Fibroblast of lung (primary cell): ENCODE data around the gene VTI1A. TPM values are rescaled to one million over a fixed set of nuclear protein-coding genes. Genes with fewer than 3 reads are reported as not detected.
A peak's percentile ranks its signal among the peaks of the same experiment; 100 is the strongest.

ENCODE experiments used
- DNase-seq, 2 donors: peaks; one replicate each; pipeline versions ENCODE4 v3.0.0 to v3.0.0-alpha.2; 2010; ENCODE audit warnings: low read depth in 2 of 2
- H2AFZ ChIP-seq: 2 replicates; pipeline ENCODE4 v1.5.1; 2012; ENCODE audit warnings: low read length, control low read depth, inconsistent platforms
- H3K27ac ChIP-seq: 2 replicates; pipeline ENCODE4 v1.5.1; 2011; ENCODE audit warnings: low read length, control low read depth; ENCODE audit not compliant: insufficient read depth
- H3K27me3 ChIP-seq: 2 replicates; pipeline ENCODE4 v1.5.1; 2011; ENCODE audit warnings: mild to moderate bottlenecking, low read length; ENCODE audit not compliant: control insufficient read depth, insufficient read depth
- H3K36me3 ChIP-seq: 2 replicates; pipeline ENCODE4 v1.5.1; 2011; ENCODE audit warnings: low read length; ENCODE audit not compliant: control insufficient read depth, insufficient read depth
- H3K4me1 ChIP-seq: 2 replicates; pipeline ENCODE4 v1.5.1; 2011; ENCODE audit warnings: low read length; ENCODE audit not compliant: control insufficient read depth, insufficient read depth; ENCODE audit errors: extremely low read depth
- H3K4me2 ChIP-seq: 2 replicates; pipeline ENCODE4 v1.5.1; 2011; ENCODE audit warnings: low read length, control low read depth; ENCODE audit not compliant: insufficient read depth; ENCODE audit errors: extremely low read depth
- H3K4me3 ChIP-seq, 4 experiments: fragments of 200-600 bp in 1 of 4; sonication (generic) in 1 of 4; replicated peaks in 1 of 4; 2 replicates each; pipeline ENCODE4 v1.5.1; 2011 to 2016; ENCODE audit warnings: low read length in 4 of 4, low read depth in 3 of 4, mild to moderate bottlenecking in 3 of 4, control low read depth in 2 of 4, inconsistent platforms in 1 of 4, mixed read lengths in 1 of 4; ENCODE audit not compliant: insufficient read depth in 1 of 4; ENCODE audit errors: control extremely low read depth in 1 of 4
- H3K79me2 ChIP-seq: 2 replicates; pipeline ENCODE4 v1.5.1; 2012; ENCODE audit warnings: mild to moderate bottlenecking, low read length, inconsistent platforms; ENCODE audit not compliant: control insufficient read depth, insufficient read depth
- H3K9ac ChIP-seq: 2 replicates; pipeline ENCODE4 v1.5.1; 2011; ENCODE audit warnings: mild to moderate bottlenecking, low read length, control low read depth; ENCODE audit not compliant: insufficient read depth
- H3K9me3 ChIP-seq: 2 replicates; pipeline ENCODE4 v1.5.1; 2012; ENCODE audit warnings: low read depth, low read length; ENCODE audit not compliant: control insufficient read depth, insufficient read depth
- H4K20me1 ChIP-seq: 2 replicates; pipeline ENCODE4 v1.5.1; 2011; ENCODE audit warnings: low read length; ENCODE audit not compliant: control insufficient read depth, insufficient read depth; ENCODE audit errors: extremely low read depth
- CTCF ChIP-seq, 2 donors: IDR thresholded peaks in 1 of 2; conservative IDR thresholded peaks in 1 of 2; 1 replicate in 1 of 2; 2 replicates in 1 of 2; pipeline ENCODE4 v1.5.1; 2011 to 2012; ENCODE audit warnings: low read length in 2 of 2, control low read depth in 1 of 2, inconsistent platforms in 1 of 2, low read depth in 1 of 2, mild to moderate bottlenecking in 1 of 2
- EZH2 ChIP-seq: IDR thresholded peaks from 2 replicates; pipeline ENCODE4 v1.5.1; 2012; ENCODE audit warnings: low read length, control low read depth, mild to moderate bottlenecking; ENCODE audit errors: missing control alignments
- polyA plus RNA-seq, 2 donors: library from polyadenylated mRNA; depleted of rRNA in 1 of 2; stranded (reverse) in 1 of 2; unstranded in 1 of 2; fragments of >200 nt; gene quantifications; 2 replicates each; pipeline ENCODE4 v1.2.1, GENCODE V29; 2011 to 2012; ENCODE audit warnings: missing spikeins in 1 of 2
- total RNA-seq: library from RNA; depleted of rRNA; stranded (reverse); fragments of >200 nt; gene quantifications from 2 replicates; pipeline ENCODE4 v1.2.1, GENCODE V29; 2014

VTI1A gene
- total and polyA plus RNA-seq, 2 donors (not counting 1 experiment from before 2014, with no cell fraction given), result 19.1 to 30.9 TPM

GRCh38 chr10:112758961-112759360 is 311.9 kb downstream of the VTI1A start:
- DNase-seq, result no peak
- TF ChIP-seq EZH2 (no peak), CTCF (conservative IDR thresholded peaks at IDR 0.05 in 1 of 2, IDR thresholded peaks at IDR 0.05 in 1 of 2; ENCODE audit: low read depth in 1 of 2, low read length in 2 of 2) (no peak)
- no peak overlapping the region for H3K4me2 ChIP-seq

GRCh38 chr10:112759496-112759895 is 312.5 kb downstream of the VTI1A start:
- Histone ChIP-seq H3K27ac (no peak overlapping the region), H3K9ac (no peak overlapping the region), H3K79me2 (no peaks in the 10 kb centered on the region), H3K4me1 (no peaks in the 10 kb centered on the region), H4K20me1 (no peaks in the 10 kb centered on the region), H3K27me3 (no peaks in the 10 kb centered on the region), H3K4me2 (no peak overlapping the region), H3K36me3 (no peaks in the 10 kb centered on the region), H3K4me3 (no peak overlapping the region), H2AFZ (no peak overlapping the region), H3K9me3 (no peaks in the 10 kb centered on the region)
- peak in 1 of 2 donors; percentile 34 for DNase-seq
- no peak for TF ChIP-seq CTCF (conservative IDR thresholded peaks at IDR 0.05 in 1 of 2, IDR thresholded peaks at IDR 0.05 in 1 of 2; ENCODE audit: low read depth in 1 of 2, low read length in 2 of 2)
- TF ChIP-seq EZH2, result no peak

More at GRCh38 chr10:112758961-112759360, 311.9 kb downstream of the VTI1A start:
- Histone ChIP-seq H3K36me3 (no peaks in the 10 kb centered on the region), H3K27me3 (no peaks in the 10 kb centered on the region), H3K4me1 (no peaks in the 10 kb centered on the region), H3K9me3 (no peaks in the 10 kb centered on the region), H4K20me1 (no peaks in the 10 kb centered on the region), H3K4me3 (no peak overlapping the region), H3K27ac (no peak overlapping the region), H3K79me2 (no peaks in the 10 kb centered on the region), H3K9ac (no peak overlapping the region), H2AFZ (no peak overlapping the region)

GRCh38 chr10:112761256-112761655 is 314.2 kb downstream of the VTI1A start:
- DNase-seq, result no peak
- Histone ChIP-seq H4K20me1 (no peaks in the 10 kb centered on the region), H3K4me1 (no peaks in the 10 kb centered on the region), H3K27me3 (no peaks in the 10 kb centered on the region), H3K4me2 (no peak overlapping the region), H3K4me3 (no peak overlapping the region), H2AFZ (no peak overlapping the region), H3K9me3 (no peaks in the 10 kb centered on the region), H3K27ac (no peak overlapping the region), H3K79me2 (no peaks in the 10 kb centered on the region), H3K36me3 (no peaks in the 10 kb centered on the region), H3K9ac (no peak overlapping the region)
- TF ChIP-seq EZH2, result no peak
- no peak for TF ChIP-seq CTCF (conservative IDR thresholded peaks at IDR 0.05 in 1 of 2, IDR thresholded peaks at IDR 0.05 in 1 of 2; ENCODE audit: low read depth in 1 of 2, low read length in 2 of 2)
